Mucosa of descending colon (tissue), 3 donors: Measurements from ENCODE around the gene TADA2A. TPM values are rescaled to one million over a fixed set of nuclear protein-coding genes. Genes with fewer than 3 reads are reported as not detected.
A peak's percentile ranks its signal among the peaks of the same experiment; 100 is the strongest.

Experiments used
- ATAC-seq: fragments of 200-7000 bp; cut with Tn5 transposase; one replicate; pipeline ENCODE4 v1.9.1; 2020; ENCODE audit warnings: mild to moderate bottlenecking, moderate library complexity
- DNase-seq, 3 donors: peaks; one replicate each; pipeline ENCODE4 v3.0.0-alpha.2; 2020
- H3K36me3 ChIP-seq: fragments of 200-600 bp; one replicate; pipeline ENCODE4 v1.8.0; 2021; ENCODE audit warnings: low read depth, mild to moderate bottlenecking
- H3K4me1 ChIP-seq: fragments of 200-600 bp; one replicate; pipeline ENCODE4 v1.8.0; 2021; ENCODE audit warnings: low read depth, mild to moderate bottlenecking
- H3K4me3 ChIP-seq: fragments of 200-600 bp; one replicate; pipeline ENCODE4 v1.8.0; 2021; ENCODE audit warnings: mild to moderate bottlenecking
- H3K9me3 ChIP-seq: fragments of 200-600 bp; one replicate; pipeline ENCODE4 v1.8.0; 2021; ENCODE audit warnings: mild to moderate bottlenecking
- intact Hi-C, 2 donors: fragments of 100-400 bp; cut with DNase I in 1 of 2; cut with micrococcal nuclease in 1 of 2; formaldehyde crosslinking; loops; one replicate each; pipeline versions ENCODE4 v1.11.0 to v1.11.1; 2022; cut with DNase I, micrococcal nuclease
- long read RNA-seq, 2 donors: library from polyadenylated mRNA; unstranded; transcript quantifications; one replicate each; pipeline ENCODE4 v2.0.0, GENCODE V29; 2019 to 2021
- total RNA-seq, 3 donors: library from RNA; stranded (reverse); fragmentation: NEBNext Ultra II Directional in 2 of 3; extraction: Animal tissue kit (Norgen Biotek cat#: 25700) in 2 of 3; gene quantifications; one replicate each; pipeline versions ENCODE4 v1.2.1 to v1.2.4, GENCODE V29; 2021 to 2023
- TF ChIP-seq, protein P1 (sequence below): fragments of 200-600 bp; IDR thresholded peaks from one replicate; pipeline ENCODE4 v1.8.0; 2022; ENCODE audit warnings: antibody characterized with exemption, mild to moderate bottlenecking
- donor health status: DM: no; HTN: no; CAD: no; lungs with moderate emphysema.
- donor health status: DM: no; HTN: no; CAD: no.
- donor health status: DM: no; HTN: yes; CAD: no.

Gene TADA2A, protein sequence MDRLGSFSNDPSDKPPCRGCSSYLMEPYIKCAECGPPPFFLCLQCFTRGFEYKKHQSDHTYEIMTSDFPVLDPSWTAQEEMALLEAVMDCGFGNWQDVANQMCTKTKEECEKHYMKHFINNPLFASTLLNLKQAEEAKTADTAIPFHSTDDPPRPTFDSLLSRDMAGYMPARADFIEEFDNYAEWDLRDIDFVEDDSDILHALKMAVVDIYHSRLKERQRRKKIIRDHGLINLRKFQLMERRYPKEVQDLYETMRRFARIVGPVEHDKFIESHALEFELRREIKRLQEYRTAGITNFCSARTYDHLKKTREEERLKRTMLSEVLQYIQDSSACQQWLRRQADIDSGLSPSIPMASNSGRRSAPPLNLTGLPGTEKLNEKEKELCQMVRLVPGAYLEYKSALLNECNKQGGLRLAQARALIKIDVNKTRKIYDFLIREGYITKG
- 10 to 100 TPM; 22.8 to 29.6 (median 28.0) TPM for total RNA-seq
- long read RNA-seq, donor 1, partial matches to known transcripts, result 0 of 4 reads
- long read RNA-seq, donor 1, other reads (novel, unspliced or antisense), result 4 of 4 reads
- long read RNA-seq, donor 2, partial matches to known transcripts, result 4 of 6 reads
- long read RNA-seq, donor 2, other reads (novel, unspliced or antisense), result 2 of 6 reads

DNA sequence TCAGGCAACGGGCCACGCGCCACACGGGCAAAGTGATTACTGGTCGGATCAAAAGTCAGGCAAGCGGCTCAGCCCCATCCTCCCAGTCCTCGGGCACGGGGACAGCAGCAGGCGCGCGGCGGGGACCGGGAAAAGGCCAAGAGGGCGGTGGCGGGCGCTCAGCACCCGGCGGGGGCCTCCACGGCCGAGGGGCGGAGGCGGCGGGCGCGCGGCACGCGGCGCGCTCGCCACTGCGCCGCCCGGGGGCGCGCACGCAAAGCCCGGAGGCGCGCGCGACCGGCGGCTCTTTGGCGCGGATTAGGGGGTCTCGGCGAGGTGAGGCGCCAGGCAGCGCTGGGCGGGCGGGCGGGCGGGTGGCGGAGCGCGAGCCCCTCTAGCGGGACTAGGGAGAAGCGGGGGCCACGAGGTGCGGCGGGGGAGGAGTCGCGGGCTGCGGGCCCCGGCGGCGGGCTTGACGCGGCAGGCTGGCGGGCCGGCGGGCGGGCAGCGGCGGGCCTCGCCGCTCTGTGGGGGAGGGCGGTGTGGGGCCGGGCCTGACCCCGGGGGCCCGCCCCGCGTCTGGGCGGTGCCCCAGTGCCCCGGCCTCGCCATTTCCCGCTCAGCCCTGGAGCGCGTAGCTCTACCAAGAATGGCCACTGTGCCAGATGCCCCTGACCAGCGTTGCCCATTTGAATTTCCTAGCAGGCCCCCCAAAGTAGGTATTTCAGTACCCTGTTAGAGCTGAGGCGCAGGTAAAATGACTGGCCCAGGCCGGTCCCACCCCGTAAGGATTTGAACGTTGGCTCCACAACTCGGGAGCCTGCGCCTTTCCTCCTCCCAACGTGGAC, at the start of gene TADA2A, which contains the start of gene ACACA:
TADA2A (plus strand) TSS at position 252 of the 827 bp plus-strand sequence. CDS start 4,480 bp downstream, outside the sequence.
ACACA (minus strand) TSS at position 202 of the 827 bp plus-strand sequence. CDS start 537 bp downstream, outside the sequence.
- intact Hi-C loops, result no loop called here
- TF ChIP-seq, protein P1, sequence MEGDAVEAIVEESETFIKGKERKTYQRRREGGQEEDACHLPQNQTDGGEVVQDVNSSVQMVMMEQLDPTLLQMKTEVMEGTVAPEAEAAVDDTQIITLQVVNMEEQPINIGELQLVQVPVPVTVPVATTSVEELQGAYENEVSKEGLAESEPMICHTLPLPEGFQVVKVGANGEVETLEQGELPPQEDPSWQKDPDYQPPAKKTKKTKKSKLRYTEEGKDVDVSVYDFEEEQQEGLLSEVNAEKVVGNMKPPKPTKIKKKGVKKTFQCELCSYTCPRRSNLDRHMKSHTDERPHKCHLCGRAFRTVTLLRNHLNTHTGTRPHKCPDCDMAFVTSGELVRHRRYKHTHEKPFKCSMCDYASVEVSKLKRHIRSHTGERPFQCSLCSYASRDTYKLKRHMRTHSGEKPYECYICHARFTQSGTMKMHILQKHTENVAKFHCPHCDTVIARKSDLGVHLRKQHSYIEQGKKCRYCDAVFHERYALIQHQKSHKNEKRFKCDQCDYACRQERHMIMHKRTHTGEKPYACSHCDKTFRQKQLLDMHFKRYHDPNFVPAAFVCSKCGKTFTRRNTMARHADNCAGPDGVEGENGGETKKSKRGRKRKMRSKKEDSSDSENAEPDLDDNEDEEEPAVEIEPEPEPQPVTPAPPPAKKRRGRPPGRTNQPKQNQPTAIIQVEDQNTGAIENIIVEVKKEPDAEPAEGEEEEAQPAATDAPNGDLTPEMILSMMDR, result no peak
- ATAC-seq (peak; percentile 94), DNase-seq (peak; percentile 82 to 89 (median 88))
- Histone ChIP-seq H3K36me3 (peaks cover 3% of the 10 kb centered on the region), H3K9me3 (no peaks in the 10 kb centered on the region), H3K4me3 (peak within 1 kb of the TSS; percentile 48), H3K4me1 (peaks cover 4% of the 10 kb centered on the region)

DNA sequence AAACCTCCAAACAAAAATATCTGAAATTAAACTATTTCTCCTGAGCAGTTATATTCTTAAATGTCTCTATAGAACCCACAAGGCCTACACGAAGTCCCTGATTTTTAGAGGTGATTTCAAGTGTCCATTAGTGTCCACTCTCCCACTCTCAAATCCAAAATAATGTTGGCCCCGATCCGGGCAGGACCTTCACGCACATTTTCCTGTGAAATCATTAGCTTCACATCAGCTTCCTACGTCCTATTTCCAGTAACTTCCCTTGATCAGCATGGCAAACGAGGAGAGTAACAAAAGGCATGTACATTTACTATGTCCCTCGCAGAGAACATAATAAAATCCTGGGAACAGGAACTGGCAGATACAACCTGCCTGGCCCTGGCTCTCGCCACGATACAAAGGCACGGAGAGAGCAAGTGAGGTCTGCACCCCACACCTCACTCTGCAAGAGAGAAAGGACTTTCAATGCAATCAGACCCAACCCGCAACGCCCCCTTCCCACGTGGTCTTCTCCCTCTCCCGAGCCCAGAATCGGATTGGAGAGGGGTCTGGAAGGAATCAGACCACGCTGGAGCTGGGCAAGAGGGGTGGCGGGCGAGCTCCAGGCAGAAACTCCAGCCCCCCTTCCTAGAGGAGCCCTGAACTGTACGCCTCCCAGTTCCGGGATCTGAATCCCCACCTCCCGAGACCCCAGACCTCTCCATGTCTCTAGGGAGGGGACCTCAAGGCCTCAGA, 48.4 kb upstream of the TADA2A start:
- TF ChIP-seq, protein P1, result no peak
- Histone ChIP-seq H3K36me3 (no peaks in the 10 kb centered on the region), H3K4me1 (peaks cover 19% of the 10 kb centered on the region), H3K9me3 (no peaks in the 10 kb centered on the region), H3K4me3 (peak overlapping the region; percentile 60)
- DNase-seq, result peak; percentile 67 to 73 (median 67)
- ATAC-seq, result peak; percentile 50
- intact Hi-C loops, result no loop called here

DNA sequence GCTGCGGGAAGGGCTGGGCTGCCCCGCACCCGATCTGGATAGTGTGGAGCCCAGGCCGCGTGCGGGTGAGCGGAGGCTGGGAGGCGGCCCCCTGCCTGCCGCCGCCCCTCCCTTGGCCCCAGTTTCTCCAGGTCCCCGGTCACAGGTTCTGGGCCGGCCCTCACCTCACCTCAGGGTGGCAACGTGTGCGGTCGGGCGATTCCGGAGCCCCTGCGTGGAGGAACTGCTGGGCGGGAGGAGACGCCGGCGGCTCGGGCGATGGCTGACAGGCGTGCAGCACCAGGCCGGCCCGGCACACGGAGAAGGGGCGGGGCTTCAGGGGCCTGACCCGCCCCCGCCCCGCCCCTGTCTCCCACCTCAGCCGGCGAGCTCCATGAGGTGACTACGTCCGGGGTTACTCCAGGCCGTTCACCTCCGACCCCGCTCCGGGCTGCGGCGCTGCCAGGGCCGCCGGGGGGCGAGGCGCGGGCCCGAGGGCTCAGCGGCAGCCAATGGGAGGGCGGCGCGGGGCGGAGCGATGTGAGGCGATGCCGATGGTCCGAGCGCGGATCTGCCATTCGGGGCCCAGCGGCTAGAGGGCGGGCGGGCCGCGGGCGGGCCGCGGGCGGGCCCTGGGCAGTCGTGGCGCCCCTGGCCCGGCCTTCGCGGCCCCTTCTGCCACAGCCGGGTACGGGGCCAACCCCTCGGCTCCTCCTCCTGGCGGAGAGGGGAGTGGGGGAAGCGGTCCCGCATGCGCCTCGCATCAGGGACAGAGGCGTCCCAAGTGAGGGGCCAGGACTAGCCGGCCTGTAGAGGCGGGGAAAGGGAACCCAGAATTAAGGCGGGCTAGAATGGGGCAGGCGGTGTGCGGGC, 47.6 kb upstream of the TADA2A start:
- Histone ChIP-seq H3K9me3 (no peaks in the 10 kb centered on the region), H3K36me3 (no peaks in the 10 kb centered on the region), H3K4me3 (peak overlapping the region; percentile 60), H3K4me1 (peaks cover 19% of the 10 kb centered on the region)
- ATAC-seq (peak; percentile 93), DNase-seq (peak; percentile 94 to 97 (median 96))
- intact Hi-C loops, result no loop called here
- TF ChIP-seq, protein P1, result peak; percentile 42

DNA sequence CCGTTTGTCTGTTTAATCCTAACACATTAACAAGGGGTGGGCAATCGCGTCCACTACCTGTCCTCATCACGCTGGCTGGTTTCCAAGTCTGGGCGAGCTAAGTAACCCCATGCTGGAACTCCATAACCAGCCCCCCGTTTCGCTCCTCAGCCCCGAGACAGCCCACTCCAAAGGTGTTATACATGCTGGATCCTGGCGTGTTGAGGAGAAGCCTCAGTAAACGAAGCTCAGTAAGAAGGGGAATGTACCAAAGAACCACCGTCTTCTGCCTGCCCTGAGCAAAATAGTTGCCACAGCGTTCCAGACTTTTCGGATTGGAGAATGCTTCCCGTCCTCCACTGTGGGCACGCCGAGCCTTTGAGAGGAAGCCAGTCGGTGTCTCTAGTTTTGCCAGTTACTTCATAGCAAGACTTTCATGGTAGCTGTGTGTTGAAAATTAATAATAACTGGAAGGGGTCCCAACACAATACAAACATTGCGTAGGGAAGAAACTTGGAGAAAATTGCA, 47.0 kb upstream of the TADA2A start:
- TF ChIP-seq, protein P1, result no peak
- Histone ChIP-seq H3K4me1 (peaks cover 19% of the 10 kb centered on the region), H3K9me3 (no peaks in the 10 kb centered on the region), H3K4me3 (peak overlapping the region; percentile 60), H3K36me3 (no peaks in the 10 kb centered on the region)
- ATAC-seq, result no peak
- intact Hi-C loops, result no loop called here
- DNase-seq, result peak in 1 of 3 donors; percentile 60
